ENCODE data around the gene SYS1.

The SYS1 gene

DNA sequence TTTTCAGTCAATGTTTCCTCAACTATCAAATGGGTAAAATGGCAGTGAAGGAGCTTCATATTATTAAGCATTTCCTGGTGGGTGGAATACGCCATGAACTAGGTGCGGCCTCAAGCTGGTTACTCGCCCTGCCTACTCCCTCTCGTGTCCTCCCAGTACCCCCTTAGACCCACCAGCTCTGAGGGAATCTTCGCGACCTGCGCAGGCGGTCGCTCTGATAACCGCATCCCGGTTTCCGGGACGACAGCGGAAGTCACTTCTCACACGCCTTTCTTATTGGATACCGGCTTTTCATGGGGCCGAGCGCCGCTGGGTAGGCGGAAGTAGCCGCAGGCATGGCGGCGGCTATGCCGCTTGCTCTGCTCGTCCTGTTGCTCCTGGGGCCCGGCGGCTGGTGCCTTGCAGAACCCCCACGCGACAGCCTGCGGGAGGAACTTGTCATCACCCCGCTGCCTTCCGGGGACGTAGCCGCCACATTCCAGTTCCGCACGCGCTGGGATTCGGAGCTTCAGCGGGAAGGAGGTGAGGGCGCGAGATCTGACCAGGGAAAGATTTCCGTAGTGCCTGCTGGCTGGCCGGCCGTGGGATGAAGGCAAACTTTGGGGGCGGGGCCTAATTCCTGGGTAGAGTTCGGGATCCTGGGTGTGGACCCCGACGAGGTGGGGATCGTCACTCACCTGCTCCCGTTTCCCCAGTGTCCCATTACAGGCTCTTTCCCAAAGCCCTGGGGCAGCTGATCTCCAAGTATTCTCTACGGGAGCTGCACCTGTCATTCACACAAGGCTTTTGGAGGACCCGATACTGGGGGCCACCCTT, 53.1 kb downstream of the SYS1 start, which contains the start of gene PIGT:
PIGT (plus strand) TSS at position 320 of the 816 bp plus-strand sequence; CDS start at position 336, 16 bp downstream.
- peak; percentile 89 for DNase-seq (ENCODE audit: low read depth)

GRCh38 chr20:45416917-45417316, 54.0 kb downstream of the SYS1 start:
- no peak for DNase-seq (ENCODE audit: low read depth)

All from T-helper 22 cell (primary cell).